Ramos (cell line): ENCODE results near the gene ENOPH1.

Source experiments
- in situ Hi-C: fragments of 300-500 bp; cut with MboI; formaldehyde crosslinking; loops from one replicate; pipeline ENCODE4 v1.14.3; 2022; ENCODE audit warnings: low sequenced_read_pairs; ENCODE audit not compliant: unreplicated experiment

ENOPH1 gene

DNA sequence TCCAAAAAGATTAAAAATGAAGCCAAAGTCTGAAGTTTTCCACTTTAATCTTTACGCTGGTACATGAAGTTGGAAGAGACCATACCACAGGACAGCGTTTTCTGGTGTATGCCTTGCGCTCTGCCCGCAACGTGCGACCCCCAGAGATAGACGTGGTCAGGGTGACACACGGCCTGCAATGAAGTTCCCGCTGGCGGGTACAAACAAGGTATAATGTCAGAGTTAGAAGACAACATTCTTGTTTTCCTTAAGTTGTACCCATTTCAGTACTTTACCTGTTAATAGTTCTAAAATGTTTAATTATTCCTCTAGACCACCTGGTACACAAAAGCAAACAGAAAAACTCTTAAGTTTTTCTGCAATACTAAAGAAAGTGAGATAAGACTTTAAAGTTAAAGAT, 4.9 kb upstream of the ENOPH1 start:
- in situ Hi-C loops = loop anchor here (5.0 kb wide), 1 partner anchor 48 kb away; no protein-coding TSS in a partner anchor

GRCh38 chr4:82428526-82428968, 1.8 kb upstream of the ENOPH1 start:
- in situ Hi-C loops = loop anchor here (5.0 kb wide), 1 partner anchor 51 kb away; no protein-coding TSS in a partner anchor

DNA sequence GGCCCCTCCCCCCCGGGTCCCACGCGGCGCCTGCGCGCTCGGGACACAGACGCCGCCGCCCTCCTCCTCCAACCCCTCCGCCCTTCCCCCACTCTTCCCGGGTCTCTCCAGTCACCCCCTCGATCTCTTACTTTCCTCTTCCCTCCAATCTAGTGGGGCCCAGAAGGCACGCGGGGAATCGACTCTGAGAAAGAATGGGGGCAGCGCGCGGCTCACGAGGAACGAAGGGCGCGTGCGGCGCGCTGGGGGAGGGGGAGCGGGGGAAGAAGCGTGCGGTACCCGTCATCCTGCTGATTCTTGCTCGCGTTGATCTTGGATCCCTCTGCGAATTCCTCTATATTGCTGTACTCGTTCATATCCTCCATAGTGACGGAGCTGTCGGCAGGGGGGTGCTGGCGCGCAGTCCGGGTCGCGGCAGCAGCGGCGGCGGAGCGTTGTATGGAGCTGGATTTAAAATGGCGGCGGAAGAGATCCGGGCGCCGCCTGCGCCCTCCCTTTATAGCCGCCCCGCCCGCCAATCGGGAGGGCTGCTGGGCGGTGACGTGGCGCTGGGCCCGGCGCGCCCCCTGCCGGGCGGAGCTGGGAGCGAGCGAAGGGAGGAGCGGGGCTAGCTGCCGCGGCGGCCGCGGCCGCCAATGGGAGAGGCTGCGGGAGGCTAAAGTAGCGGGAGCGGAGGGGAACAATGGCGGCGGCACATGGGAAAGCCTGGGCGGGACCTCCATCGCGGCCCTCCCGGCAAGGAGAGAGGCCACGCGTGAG, 1.2 kb upstream of the ENOPH1 start:
- in situ Hi-C loops = loop anchor here (5.0 kb wide), 1 partner anchor 52 kb away; no protein-coding TSS in a partner anchor

- in situ Hi-C loops = loop anchor here (5.0 kb wide), 1 partner anchor 52 kb away; no protein-coding TSS in a partner anchor
Observed at GRCh38 chr4:82429728-82430192, 630 bp upstream of the ENOPH1 start.

DNA sequence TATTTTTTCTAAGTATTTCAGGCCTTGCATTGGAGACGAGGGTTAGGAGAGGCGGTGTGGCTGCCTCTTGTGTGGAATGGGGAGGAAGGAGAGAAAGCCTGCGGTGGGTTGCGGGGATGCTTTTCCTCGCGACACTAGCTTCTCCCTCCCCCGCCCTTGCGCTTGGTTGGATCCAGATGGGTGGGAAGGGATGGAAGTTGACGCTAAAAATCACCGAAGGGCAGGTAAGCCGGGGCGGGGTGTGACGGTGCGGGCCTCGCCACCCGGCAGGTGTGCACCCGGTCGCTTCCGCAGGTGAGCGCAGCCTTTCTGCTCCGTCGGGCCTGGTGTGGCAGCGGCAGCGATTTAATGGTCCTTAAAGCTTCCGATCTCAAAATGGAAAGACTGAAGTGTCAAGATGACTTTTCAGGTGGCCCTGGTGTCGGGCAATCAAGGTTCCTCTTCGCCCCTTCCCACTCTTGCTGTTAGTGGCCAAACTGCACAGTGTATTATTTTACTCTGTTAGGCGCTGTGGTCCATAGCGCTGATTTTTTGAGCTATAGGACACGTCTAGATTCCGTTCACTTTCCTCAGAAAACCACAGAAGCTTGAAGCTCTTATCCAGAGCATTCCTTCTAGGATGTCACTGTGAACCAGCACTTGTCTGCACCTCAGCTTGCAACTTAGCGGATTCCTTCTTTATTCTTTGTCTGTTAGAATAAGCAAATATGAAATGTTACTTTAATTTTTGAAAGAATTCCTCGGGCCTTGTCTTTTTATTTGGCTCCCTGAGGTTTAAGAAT, 765 bp downstream of the ENOPH1 start:
- in situ Hi-C loops = no loop called here

DNA sequence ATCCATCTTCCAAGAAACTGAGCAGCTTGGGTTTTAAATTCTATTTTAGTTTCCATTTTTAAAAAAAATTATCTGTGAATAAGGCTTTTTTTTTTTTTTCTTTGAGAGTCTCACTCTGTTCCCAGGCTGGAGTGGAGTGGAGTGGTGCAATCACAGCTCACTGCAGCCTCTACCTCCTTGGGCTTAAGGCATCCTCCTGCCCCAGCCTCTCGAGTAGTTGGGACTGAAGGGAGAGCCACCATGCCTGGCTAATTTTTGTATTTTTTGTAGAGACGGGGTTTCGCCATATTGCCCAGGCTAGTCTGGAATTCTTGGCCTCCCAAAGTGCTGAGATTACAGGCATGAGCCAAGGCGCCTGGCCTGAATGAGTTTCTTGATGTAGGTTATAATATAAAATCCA, 1.4 kb downstream of the ENOPH1 start:
- in situ Hi-C loops = no loop called here

DNA sequence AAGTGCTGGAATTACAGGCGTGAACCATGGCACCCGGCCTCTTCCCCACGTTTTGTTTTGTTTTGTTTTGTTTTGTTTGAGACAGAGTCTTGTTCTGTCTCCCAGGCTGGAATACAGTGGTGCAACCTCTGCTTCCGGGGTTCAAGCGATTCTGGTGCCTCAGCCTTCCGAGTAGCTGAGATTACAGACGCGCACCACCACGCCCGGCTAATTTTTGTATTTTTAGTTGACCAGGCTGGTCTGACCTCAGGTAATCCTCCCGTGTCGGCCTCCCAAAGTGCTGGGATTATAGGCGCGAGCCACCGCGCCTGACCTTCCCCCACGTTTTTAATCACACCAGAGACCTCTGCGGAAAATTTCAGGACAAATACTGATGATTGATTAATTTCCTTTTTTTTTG, 2.2 kb downstream of the ENOPH1 start:
- in situ Hi-C loops = no loop called here

DNA sequence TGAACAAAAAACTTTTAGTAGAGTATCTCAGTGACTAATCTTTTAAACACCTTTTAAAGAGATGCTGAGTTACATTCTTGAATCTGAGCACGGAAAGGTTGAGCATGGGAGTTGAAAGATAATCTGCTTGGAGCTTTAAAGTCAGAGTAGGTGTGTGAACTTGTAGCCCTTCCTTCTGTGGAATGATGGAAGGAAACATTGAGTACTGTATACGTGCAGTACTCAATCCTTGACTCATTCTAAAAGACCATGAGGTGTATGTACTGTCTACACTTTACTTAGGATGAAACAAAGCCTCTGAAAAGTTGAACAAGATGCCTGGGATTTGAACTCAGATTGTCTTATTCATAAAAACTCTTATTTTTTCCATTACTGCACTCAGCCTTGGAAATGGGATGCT, 3.4 kb downstream of the ENOPH1 start:
- in situ Hi-C loops = no loop called here

GRCh38 chr4:82434949-82435348, 4.6 kb downstream of the ENOPH1 start:
- in situ Hi-C loops = no loop called here

DNA sequence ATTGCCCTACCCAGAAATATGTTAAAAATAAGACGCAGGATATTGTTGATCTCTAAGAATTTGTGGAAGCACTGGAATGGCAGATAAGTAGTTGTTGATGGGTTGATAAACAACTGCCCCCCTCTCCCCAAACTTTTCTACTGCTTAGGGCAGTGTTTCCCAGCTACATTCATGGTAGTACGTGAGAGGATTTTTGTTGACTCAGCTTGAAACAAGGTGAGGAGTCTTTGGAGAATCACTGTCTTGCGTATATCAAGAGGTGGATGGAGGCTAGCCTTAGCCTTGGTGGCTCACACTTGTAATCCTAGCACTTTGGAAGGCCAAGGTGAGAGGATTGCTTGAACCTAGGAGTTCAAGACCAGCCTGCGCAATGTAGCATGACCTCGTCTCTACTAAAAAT, 5.7 kb downstream of the ENOPH1 start:
- in situ Hi-C loops = no loop called here

GRCh38 chr4:82436780-82437179, 6.4 kb downstream of the ENOPH1 start:
- in situ Hi-C loops = no loop called here

- in situ Hi-C loops = no loop called here
Observed at GRCh38 chr4:82437285-82438005, 7.1 kb downstream of the ENOPH1 start.

DNA sequence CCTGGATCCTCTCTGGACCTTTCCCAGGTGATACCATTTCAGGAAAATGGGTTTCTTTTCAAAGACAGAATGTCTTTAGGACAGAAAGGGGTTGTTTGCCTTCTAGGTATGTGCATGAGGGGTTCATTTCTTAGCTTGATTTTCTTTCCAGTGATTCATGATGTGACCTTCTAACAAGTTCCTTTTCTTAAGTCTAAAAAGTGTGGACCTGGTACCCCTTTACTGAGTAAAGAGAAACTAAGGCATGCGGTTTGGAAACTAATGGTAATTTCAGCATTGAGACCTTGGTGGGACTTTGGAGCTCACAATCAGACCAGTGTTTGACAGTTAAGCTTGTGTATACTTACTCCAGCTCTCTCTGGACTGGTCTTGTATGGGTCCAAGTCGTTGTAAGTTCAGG, 8.7 kb downstream of the ENOPH1 start:
- in situ Hi-C loops = no loop called here

- in situ Hi-C loops = no loop called here
Observed at GRCh38 chr4:82447886-82448285, 17.5 kb downstream of the ENOPH1 start.

- in situ Hi-C loops = loop anchor here (25.0 kb wide), 1 partner anchor 286 kb away; no protein-coding TSS in a partner anchor
Observed at GRCh38 chr4:82450966-82451755, 20.8 kb downstream of the ENOPH1 start.

DNA sequence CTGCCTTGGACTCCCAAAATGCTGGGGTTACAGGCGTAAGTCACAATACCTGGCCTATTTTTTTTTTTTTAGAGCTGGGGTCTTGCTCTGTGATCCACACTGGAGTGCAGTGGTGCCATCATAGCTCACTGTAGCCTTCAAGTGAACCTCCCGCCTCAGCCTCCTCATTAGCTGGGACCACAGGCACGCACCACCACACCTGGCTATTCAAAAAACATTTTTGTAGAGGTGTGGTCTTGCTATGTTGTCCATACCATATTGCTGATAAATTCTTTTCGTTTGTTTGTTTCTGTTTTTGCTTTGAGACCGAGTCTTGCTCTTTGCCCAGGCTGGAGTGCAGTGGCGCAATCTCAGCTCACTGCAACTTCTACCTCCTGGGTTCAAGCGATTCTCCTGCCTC, 21.6 kb downstream of the ENOPH1 start:
- in situ Hi-C loops = loop anchor here (25.0 kb wide), 1 partner anchor 285 kb away; no protein-coding TSS in a partner anchor

- in situ Hi-C loops = loop anchor here (25.0 kb wide), 1 partner anchor 280 kb away; no protein-coding TSS in a partner anchor
Observed at GRCh38 chr4:82457266-82457665, 26.9 kb downstream of the ENOPH1 start.

- in situ Hi-C loops = loop anchor here (25.0 kb wide), 1 partner anchor 279 kb away; no protein-coding TSS in a partner anchor
Observed at GRCh38 chr4:82458729-82459128, 28.3 kb downstream of the ENOPH1 start.

DNA sequence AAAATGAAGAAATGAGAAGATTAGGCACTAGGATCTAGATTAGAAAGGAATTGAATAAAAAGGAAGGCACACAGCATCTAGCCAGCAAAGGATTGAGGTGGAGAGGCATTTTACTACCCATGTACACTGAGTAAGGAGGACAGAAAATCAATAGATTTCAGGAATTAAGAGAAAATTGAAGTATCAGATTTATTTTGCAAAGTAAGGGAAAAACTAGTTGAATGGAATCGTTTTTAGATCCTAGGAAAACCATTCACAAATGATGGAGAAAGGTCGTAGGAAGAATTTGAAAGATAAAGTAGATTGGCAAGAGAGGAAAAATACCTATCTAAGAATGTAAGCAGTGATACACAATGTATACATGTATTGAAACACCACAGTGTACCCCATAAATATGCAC, 31.3 kb downstream of the ENOPH1 start:
- in situ Hi-C loops = loop anchor here (25.0 kb wide), 1 partner anchor 276 kb away; no protein-coding TSS in a partner anchor
